HG03025 (cell line): ENCODE data around the gene RFWD3.
A peak's percentile ranks its signal among the peaks of the same experiment; 100 is the strongest.

Experiments
- ATAC-seq: cut with Tn5 transposase; IDR thresholded peaks from one replicate; pipeline ENCODE4 v1.9.1; 2021; ENCODE audit warnings: mild to moderate bottlenecking, moderate library complexity; ENCODE audit not compliant: unreplicated experiment, low FRiP score

Gene RFWD3

DNA sequence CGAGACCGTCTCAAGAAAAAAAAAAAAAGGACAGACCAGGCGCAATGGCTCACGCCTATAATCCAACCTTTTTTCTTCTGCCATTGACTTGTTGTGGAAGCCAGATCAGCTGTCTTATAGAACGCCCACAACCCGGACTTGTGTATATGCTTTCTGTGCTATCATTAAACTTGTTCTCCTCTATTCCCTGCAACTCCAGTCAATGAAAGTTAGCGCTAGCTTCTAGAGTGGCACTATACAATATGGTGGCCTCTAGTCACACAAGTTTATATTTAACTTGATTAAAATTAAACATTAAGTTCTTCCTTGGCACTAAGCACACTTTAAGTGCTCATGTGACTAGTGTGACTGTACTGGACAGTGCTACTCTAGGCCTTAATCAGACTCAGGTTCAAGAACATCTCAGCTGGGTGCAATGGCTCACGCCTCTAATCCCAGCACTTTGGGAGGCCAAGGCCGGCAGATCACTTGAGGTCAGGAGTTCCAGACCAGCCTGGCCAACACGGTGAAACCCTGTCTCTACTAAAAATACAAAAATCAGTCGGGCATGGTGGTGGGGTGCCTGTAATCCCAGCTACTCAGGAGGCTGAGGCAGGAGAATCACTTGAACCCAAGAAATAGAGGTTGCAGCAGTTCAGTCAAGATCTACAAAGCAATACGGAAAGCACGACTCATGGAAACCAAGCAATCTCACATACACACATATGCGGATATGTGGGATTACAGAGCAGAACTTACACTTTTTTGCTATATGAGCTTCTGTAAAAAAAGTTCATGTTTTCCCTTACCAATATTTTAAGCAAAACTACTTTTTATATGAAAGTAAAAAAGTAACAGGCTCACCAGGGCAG lies 41.0 kb downstream of the RFWD3 start:
- ATAC-seq, result no peak

DNA sequence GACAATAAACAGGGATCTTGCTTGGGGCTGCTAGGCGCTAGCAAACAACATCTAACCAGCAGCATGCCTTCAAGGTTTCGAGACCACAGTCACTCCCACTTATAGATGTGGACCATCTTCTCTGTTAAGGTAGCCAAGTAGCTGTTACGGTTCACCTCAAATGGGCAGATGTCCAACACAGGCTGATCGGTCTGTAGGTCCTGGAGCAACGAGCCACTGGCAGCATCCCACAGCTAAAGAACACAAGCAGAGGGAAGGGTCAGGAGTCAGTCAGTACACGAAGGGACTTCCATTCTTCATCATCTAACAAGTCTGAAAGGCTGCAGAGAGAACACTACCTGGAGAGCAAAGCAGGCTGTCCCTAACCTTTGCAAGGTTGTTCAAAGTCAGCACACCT lies 42.8 kb downstream of the RFWD3 start:
- no peak for ATAC-seq

DNA sequence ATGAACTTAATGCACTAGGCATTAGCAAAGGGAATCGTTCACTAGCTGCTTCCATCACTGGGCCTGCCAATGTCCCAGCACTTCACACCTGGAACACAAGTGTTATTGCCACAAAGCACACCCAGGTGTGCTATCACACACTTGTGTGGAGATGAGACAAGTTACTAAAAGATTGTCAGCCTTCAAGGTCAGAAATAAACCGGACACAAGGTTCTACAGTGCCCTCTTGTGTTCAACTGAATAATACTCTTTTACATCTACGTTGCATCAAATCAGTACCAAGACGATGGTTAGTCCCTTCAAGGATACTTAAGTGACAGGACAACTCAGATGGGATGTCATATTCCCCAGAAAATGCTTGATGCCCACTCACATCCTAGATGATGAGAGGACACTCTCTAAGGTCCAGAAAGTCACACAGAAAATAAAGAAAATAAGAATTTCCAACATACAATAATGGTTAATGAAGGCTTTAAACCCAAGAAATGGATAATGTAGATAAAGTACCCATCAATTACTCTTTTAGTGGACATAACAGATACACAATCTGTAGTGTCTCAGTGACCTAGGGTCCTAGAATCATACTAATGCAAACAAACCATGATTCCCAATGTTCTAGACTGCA lies 43.4 kb downstream of the RFWD3 start:
- ATAC-seq, result no peak

GRCh38 chr16:74622005-74622404 lies 44.7 kb downstream of the RFWD3 start:
- no peak for ATAC-seq

- ATAC-seq, result no peak
These were observed 49.4 kb downstream of the RFWD3 start for GRCh38 chr16:74617206-74617788.

GRCh38 chr16:74611721-74612120 lies 55.0 kb downstream of the RFWD3 start:
- no peak for ATAC-seq

- no peak for ATAC-seq
These were observed 57.7 kb downstream of the RFWD3 start for GRCh38 chr16:74608944-74609343.

- ATAC-seq, result no peak
These were observed 58.3 kb downstream of the RFWD3 start for GRCh38 chr16:74608381-74608780.

DNA sequence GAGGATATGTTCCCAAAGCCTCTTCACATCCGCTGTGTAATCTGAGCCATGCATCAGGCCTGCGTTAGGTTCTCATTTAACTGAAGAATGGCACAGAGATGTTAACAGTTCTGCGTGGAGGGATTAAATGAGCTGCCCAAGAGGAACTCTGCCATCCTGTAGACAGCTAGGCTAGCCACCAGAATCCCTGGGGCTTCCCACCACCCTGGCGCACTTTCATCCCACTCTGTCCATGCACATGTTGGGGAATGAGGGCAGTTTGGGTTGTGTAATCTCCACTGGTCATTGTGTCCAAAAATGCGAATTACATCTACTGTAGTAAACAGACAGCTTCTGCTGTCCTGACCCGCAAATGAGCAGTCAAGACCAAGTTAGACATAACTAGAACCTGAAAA lies 58.7 kb downstream of the RFWD3 start:
- ATAC-seq, result no peak

DNA sequence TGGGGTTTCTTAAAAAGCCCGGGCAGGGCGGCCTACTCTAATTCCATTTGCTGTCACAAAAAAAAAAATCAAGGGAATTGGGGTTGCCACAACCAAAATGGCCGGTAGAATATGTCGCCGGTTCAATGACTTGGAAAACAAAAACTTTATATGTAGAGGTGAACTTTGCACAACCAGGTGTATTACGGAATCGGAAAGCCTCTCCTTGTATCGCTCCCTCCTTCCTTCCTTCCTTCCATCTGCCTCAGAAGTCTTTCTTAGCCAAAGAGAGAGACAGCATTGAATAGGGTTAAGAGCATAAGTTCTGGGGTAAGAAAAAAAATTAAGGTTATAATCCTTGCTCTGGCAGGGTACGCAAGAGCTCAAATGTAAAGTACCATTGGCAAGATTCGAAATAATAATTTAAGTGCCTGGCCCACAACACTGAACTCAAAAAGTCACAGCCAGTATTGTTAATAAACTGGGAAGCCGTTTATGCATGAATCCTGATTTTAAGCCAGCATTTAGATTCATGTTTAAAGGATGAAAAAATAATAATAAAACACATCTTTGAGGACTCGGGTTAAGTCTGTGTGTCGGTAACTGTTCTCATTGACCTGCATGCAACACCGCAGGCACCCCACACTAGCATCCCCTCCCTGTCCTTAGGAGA lies 59.2 kb downstream of the RFWD3 start:
- ATAC-seq, result peak; percentile 21

GRCh38 chr16:74606521-74607309 lies 60.0 kb downstream of the RFWD3 start, which contains the start of gene GLG1:
Gene GLG1 (minus strand): TSS chr16:74607114. CDS start chr16:74607094, 20 bp downstream.
- ATAC-seq, result peak; percentile 88

DNA sequence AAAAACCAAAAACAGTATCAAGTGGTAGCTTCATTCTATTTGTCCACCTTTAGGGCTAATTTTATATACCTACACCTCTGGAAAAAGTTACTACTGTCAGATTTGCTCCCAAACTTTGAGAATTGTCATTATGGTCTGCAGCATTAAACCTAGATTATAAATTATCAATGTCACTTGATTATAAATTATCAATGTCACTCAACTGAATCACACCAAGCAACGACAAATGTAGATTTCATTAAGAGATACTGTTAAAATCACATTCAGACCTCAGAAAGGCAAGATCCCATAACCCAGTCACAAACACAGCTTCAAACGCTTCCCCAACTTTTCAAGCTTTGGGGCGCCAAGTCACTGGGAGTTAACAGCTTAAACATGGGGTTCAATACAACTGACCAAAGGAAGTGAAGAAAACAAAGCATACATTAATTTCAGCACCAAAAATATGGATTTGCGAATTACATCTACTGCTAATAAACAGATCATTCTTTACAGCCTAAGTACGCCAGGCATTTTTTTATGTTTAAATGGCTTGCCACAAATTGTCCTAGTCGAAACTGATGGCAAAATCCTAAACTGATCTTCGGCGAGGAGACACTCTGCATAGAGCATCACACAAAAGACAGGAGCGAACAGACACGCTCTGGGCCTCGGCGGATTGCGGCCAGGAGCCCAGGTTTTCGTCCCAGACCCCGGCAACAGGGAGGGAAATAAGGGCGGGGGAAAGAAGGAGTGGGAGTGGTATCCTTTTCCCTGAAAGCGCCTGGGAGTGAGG lies 60.7 kb downstream of the RFWD3 start:
- ATAC-seq, result peak; percentile 10

- no peak for ATAC-seq
These were observed 61.3 kb downstream of the RFWD3 start for GRCh38 chr16:74605332-74605731.

- ATAC-seq, result no peak
These were observed 62.8 kb downstream of the RFWD3 start for GRCh38 chr16:74603848-74604247.

- ATAC-seq, result peak; percentile 78
These were observed 65.4 kb downstream of the RFWD3 start for GRCh38 chr16:74601126-74601871.

- ATAC-seq, result no peak
These were observed 70.1 kb downstream of the RFWD3 start for GRCh38 chr16:74596586-74596985.

DNA sequence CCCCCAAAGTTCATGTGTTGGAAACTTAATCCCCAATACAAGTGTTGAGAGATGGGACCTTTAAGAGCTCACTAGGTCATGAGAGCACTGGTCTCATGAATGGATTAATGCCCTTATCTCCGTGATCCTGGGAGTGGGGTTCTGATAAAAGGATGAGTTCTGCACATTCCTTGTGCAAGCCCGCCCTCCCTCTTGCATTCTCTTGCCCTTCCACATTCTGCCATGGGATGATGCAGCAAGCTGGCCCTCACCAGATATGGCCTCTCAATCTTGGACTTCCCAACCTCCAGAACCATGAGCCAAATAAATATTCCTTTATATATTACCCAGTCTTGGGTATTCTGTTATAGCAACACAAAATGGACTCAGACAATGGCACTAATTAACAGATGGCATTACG lies 73.8 kb downstream of the RFWD3 start:
- no peak for ATAC-seq

- ATAC-seq, result no peak
These were observed 74.6 kb downstream of the RFWD3 start for GRCh38 chr16:74591876-74592650.
